Hepatocyte (in vitro differentiated cells): ENCODE measurements around the gene MYBPC2.

Experiments used
- CTCF ChIP-seq: fragments of 200-600 bp; sonication (generic); IDR thresholded peaks from 2 replicates; pipeline ENCODE4 v1.5.1; 2016; ENCODE audit warnings: antibody characterized with exemption, mild to moderate bottlenecking; ENCODE audit not compliant: poor library complexity
- EZH2phosphoT487 ChIP-seq: fragments of 200-600 bp; sonication (generic); IDR thresholded peaks from one replicate; pipeline ENCODE4 v1.6.1; 2018; ENCODE audit warnings: antibody characterized with exemption, mild to moderate bottlenecking, low read depth, moderate library complexity; ENCODE audit not compliant: unreplicated experiment, severe bottlenecking

- TF ChIP-seq CTCF = no peak
- TF ChIP-seq EZH2phosphoT487 = no peak
These were observed 17.0 kb upstream of the MYBPC2 start for GRCh38 chr19:50415661-50416033.
